ENCODE measurements around the gene RPS3A. TPM values are rescaled to one million over a fixed set of nuclear protein-coding genes. Genes with fewer than 3 reads are reported as not detected.
A peak's percentile ranks its signal among the peaks of the same experiment; 100 is the strongest.

The RPS3A gene
- total RNA-seq (1,000 to 10,000 TPM in 1 of 2 donors, 100 to 1,000 TPM in 1; 548 to 1,043 TPM), polyA plus RNA-seq (100 to 1,000 TPM; 337 to 627 TPM)

- H3K27ac ChIP-seq (ENCODE audit: low read depth in 1 of 2, low read length in 2 of 2), result peak within 1 kb of the TSS; percentile 79 to 87
- no peaks in the 10 kb centered on the region for H3K27me3 ChIP-seq (ENCODE audit: control insufficient read depth in 4 of 4, insufficient read depth in 4 of 4, low read length in 3 of 4)
- DNase-seq (ENCODE audit: low spot score), result peak; percentile 99
- H3K9ac ChIP-seq (ENCODE audit: low read depth in 1 of 2, low read length in 2 of 2), result peak within 1 kb of the TSS; percentile 95 to 96
- H3K4me3 ChIP-seq (ENCODE audit: low read depth in 1 of 3, low read length in 3 of 3), result peak within 1 kb of the TSS; percentile 67 to 99 (median 79)
- TF ChIP-seq REST (IDR thresholded peaks at IDR 0.05) (peak; percentile 96), JUND (IDR thresholded peaks at IDR 0.05) (peak; percentile 26 to 42), CTCF (IDR thresholded peaks at IDR 0.05; ENCODE audit: low read depth, low read length, missing input control) (peak; percentile 79), EGR1 (IDR thresholded peaks at IDR 0.05; ENCODE audit: low read depth in 2 of 2) (peak; percentile 93 to 96), ATF3 (IDR thresholded peaks at IDR 0.05) (peak; percentile 71), RXRA (IDR thresholded peaks at IDR 0.05) (peak; percentile 75 to 88), YY1 (IDR thresholded peaks at IDR 0.05) (peak; percentile 96), FOXA1 (IDR thresholded peaks at IDR 0.05) (peak; percentile 69), RAD21 (IDR thresholded peaks at IDR 0.05) (peak; percentile 57 to 70), FOXA2 (IDR thresholded peaks at IDR 0.05) (peak; percentile 55), ZBTB33 (IDR thresholded peaks at IDR 0.05) (peak; percentile 99), GABPA (IDR thresholded peaks at IDR 0.05 in 1 of 2, conservative IDR thresholded peaks at IDR 0.05 in 1 of 2) (peak; percentile 60 to 93), TAF1 (conservative IDR thresholded peaks at IDR 0.05) (peak; percentile 98), HNF4G (IDR thresholded peaks at IDR 0.05) (peak; percentile 54), HNF4A (conservative IDR thresholded peaks at IDR 0.05) (peak; percentile 74 to 77), NR2F2 (IDR thresholded peaks at IDR 0.05) (peak; percentile 98), SP1 (IDR thresholded peaks at IDR 0.05) (peak; percentile 85), MAX (IDR thresholded peaks at IDR 0.05) (peak; percentile 79)
- no peaks in the 10 kb centered on the region for H3K9me3 ChIP-seq (ENCODE audit: control insufficient read depth in 4 of 4, low read length in 3 of 4)
- peaks cover 2 to 32% (median 29%) of the 10 kb centered on the region in 4 donors for H3K36me3 ChIP-seq (ENCODE audit: control insufficient read depth in 4 of 4, insufficient read depth in 3 of 4, low read depth in 1 of 4, low read length in 3 of 4)
- peaks cover 0 to 24% (median 8%) of the 10 kb centered on the region in 4 donors for H3K4me1 ChIP-seq (ENCODE audit: control insufficient read depth in 4 of 4, insufficient read depth in 4 of 4, low read length in 3 of 4)
- under 1% methylated on average over 69 of the region's 69 CpGs for WGBS
Observed at GRCh38 chr4:151099229-151099975, at the start of gene RPS3A. TSS of gene RPS3A (plus strand) at chr4:151099628. CDS start at chr4:151099653, 25 bp downstream.
